HepG2 (cell line): ENCODE measurements around the gene KISS1R. TPM values are rescaled to one million over a fixed set of nuclear protein-coding genes. Genes with fewer than 3 reads are reported as not detected.

Experiments
- EED ChIP-seq: sonication (generic); formaldehyde crosslinking; IDR thresholded peaks from 2 replicates; pipeline ENCODE4 v1.5.0; 2020; ENCODE audit warnings: mild to moderate bottlenecking, missing genetic modification reagents
- KLF13 ChIP-seq: sonication (generic); formaldehyde crosslinking; IDR thresholded peaks from 2 replicates; pipeline ENCODE4 v1.4.0; 2020; ENCODE audit warnings: mild to moderate bottlenecking, missing genetic modification reagents
- PAXIP1 ChIP-seq: sonication (generic); formaldehyde crosslinking; conservative IDR thresholded peaks from 2 replicates; pipeline ENCODE4 v1.4.0; 2020; ENCODE audit warnings: mild to moderate bottlenecking, missing genetic modification reagents, moderate library complexity
- POLR2A ChIP-seq, 2 experiments: IDR thresholded peaks; 2 replicates each; pipeline ENCODE4 v1.6.1; 2011; ENCODE audit warnings: low read depth in 2 of 2, low read length in 2 of 2, mild to moderate bottlenecking in 1 of 2, moderate library complexity in 1 of 2; ENCODE audit not compliant: insufficient read depth in 1 of 2
- RERE ChIP-seq: IDR thresholded peaks from 2 replicates; pipeline ENCODE4 v1.6.1; 2016; ENCODE audit warnings: low read depth, missing genetic modification reagents, missing compliant biosample characterization
- SETDB1 ChIP-seq: sonication (generic); formaldehyde crosslinking; IDR thresholded peaks from 2 replicates; pipeline ENCODE4 v1.5.1; 2020; ENCODE audit warnings: missing genetic modification reagents, mild to moderate bottlenecking, borderline replicate concordance
- ZBED4 ChIP-seq: sonication (generic); formaldehyde crosslinking; IDR thresholded peaks from 2 replicates; pipeline ENCODE4 v1.4.0; 2020; ENCODE audit warnings: missing genetic modification reagents, borderline replicate concordance
- ZBTB3 ChIP-seq: sonication (generic); formaldehyde crosslinking; IDR thresholded peaks from 2 replicates; pipeline ENCODE4 v1.4.0; 2020; ENCODE audit warnings: low read depth, mild to moderate bottlenecking, moderate library complexity, missing genetic modification reagents, borderline replicate concordance
- ZNF556 ChIP-seq: sonication (generic); formaldehyde crosslinking; IDR thresholded peaks from 2 replicates; pipeline ENCODE4 v1.4.0; 2020; ENCODE audit warnings: mild to moderate bottlenecking, missing genetic modification reagents, borderline replicate concordance
- ZNF564 ChIP-seq: sonication (generic); formaldehyde crosslinking; IDR thresholded peaks from 2 replicates; pipeline ENCODE4 v1.8.1; 2023; ENCODE audit warnings: mild to moderate bottlenecking, missing genetic modification reagents
- ZNF567 ChIP-seq: sonication (generic); formaldehyde crosslinking; IDR thresholded peaks from 2 replicates; pipeline ENCODE4 v1.8.1; 2023; ENCODE audit warnings: mild to moderate bottlenecking, missing genetic modification reagents, borderline replicate concordance
- ZNF776 ChIP-seq: sonication (generic); formaldehyde crosslinking; IDR thresholded peaks from 2 replicates; pipeline ENCODE4 v1.4.0; 2020; ENCODE audit warnings: mild to moderate bottlenecking, missing genetic modification reagents
- ZNF839 ChIP-seq: sonication (generic); formaldehyde crosslinking; IDR thresholded peaks from 2 replicates; pipeline ENCODE4 v1.4.0; 2020; ENCODE audit warnings: missing genetic modification reagents, mild to moderate bottlenecking, borderline replicate concordance
- polyA plus RNA-seq, 8 experiments: library from polyadenylated mRNA; depleted of rRNA in 3 of 8; stranded (reverse) in 7 of 8; unstranded in 1 of 8; fragments of >200 nt; fragmentation: Illumina TruSeq in 4 of 8; extraction: Trizol in 4 of 8; gene quantifications; 2 replicates each; pipeline versions ENCODE4 v1.2.1 to v1.2.3, GENCODE V29; 2011 to 2016; ENCODE audit warnings: low read depth in 4 of 8, missing spikeins in 1 of 8, mixed read lengths in 1 of 8; ENCODE audit not compliant: insufficient read depth in 1 of 8
- total RNA-seq, 5 experiments: library from RNA; depleted of rRNA; stranded (reverse); fragments of >200 nt; fragmentation: Illumina TruSeq; extraction: Trizol; gene quantifications; 2 replicates each; pipeline ENCODE4 v1.2.3, GENCODE V29; 2016; ENCODE audit warnings: low read depth in 1 of 5

KISS1R gene
- total and polyA plus RNA-seq, 2 of the 13 experiments (the other 11 are each of a cell fraction or from before 2014, with no cell fraction given): 1.1 to 10.2 TPM

DNA sequence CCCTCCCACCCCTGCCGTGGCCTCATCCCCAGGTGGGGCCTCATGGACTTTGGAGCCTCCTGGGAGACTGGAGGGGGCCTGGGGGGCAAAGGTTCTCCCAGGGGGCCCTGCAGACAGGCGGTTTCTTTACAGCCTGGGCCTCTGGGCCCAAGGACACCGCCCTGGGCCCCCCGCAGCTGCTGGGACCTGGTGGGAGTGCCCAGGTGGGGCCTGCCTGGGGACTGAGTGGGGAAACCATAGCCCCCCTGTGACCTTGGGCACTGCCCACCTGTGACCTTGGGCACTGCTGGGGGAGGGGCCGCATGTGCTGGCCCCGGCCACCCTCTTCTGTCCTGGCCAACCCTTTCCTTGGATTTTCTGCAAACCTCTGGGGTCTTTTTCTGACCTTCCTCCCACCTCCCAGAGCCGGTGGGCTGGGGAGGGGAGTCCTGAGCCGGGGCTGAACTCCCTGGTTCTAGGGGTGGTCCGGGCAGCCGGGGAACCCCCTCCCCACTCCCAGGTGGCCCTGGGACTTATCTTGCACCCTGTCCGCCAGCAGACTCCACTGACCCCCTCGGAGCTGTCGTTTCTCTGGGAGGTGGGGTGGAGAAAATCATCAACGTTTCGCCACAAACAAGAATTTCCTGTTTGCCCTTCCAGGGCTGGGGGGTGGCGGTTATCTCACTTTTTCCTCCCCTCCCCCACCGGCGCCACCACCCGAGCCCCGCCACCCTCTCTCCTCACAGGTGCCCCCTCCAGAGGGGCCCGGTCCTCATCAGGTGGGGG lies 35.7 kb downstream of the KISS1R start (continued):
- peak; percentile 86 for TF ChIP-seq RERE (CRISPR knock-in tag)
- peak; percentile 100 for TF ChIP-seq PAXIP1 (CRISPR knock-in tag)
- TF ChIP-seq ZNF567: peak; percentile 90
- no peak for TF ChIP-seq SETDB1 (CRISPR knock-in tag)
- peak; percentile 71; the same call in 1 of the 2 replicates for TF ChIP-seq ZNF564 (CRISPR knock-in tag)
- TF ChIP-seq ZNF556: peak; percentile 74; the same call in 1 of the 2 replicates
- TF ChIP-seq ZNF776: no peak
- TF ChIP-seq KLF13: peak; percentile 85; the same call in 1 of the 2 replicates
- TF ChIP-seq EED (CRISPR knock-in tag): no peak
- TF ChIP-seq POLR2A (IDR thresholded peaks at IDR 0.05; ENCODE audit: insufficient read depth in 1 of 2, low read depth in 2 of 2, low read length in 2 of 2): peak; percentile 55 to 59; a peak in 3 of 4 replicates
- no peak; the same call in 1 of the 2 replicates for TF ChIP-seq ZBTB3 (CRISPR knock-in tag)
- TF ChIP-seq ZBED4 (CRISPR knock-in tag): peak; percentile 90; the same call in 1 of the 2 replicates
- no peak for TF ChIP-seq ZNF839 (CRISPR knock-in tag)
